ENCODE measurements around the gene PRODH.
"Not testable (repeated sequence)": the region's sequence is repeated elsewhere in the genome, so short reads cannot be mapped to it uniquely, and the experiment has no call there.

The PRODH gene

GRCh38 chr22:18967391-18968010 lies 31.4 kb upstream of the PRODH start:
- peak in 2 of 3 experiments; percentile 10 to 39 for DNase-seq

- DNase-seq = no peak
These were observed 30.7 kb upstream of the PRODH start for GRCh38 chr22:18966748-18967147.

- DNase-seq = peak in 2 of 3 experiments; percentile 0 to 9
These were observed 29.7 kb upstream of the PRODH start for GRCh38 chr22:18965526-18966421.

DNA sequence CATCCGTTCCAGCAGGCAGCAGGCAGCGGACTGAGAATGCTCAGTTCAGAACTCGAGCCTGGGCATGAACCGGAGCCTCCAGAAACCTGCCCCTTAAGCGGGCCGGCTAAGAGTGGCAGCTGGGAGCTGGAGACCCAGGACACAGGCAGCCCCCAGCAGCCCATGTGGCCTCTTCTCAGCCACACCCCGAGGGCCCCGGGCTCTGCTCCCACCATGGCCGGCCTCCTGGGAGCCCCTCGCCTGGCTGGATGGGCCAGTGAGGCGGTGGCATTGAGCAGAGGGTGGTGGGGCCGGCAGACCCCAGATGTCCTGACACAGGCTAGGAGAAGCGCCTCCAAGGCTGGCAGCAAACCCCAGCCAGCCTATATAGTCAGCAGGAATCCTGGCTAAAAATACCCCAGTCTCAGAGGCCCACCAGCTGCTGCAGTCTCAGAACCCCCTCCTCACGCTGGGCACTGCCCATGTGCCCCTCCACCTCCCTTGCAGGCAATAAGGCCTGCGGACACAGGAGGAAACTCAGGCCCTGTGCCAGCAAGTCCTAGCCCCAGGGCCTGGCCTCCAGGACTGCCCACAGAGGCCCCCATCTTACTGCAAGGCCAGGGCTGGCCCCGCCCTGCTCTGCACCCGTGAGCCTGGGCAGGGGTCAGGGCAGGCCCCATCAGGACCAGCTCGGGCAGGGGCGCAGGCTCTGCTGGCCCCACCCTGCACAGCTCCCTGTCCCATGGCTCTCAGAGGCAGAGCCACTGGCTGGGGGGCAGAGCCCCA lies 28.6 kb upstream of the PRODH start:
- not testable (repeated sequence) for DNase-seq

- DNase-seq = not testable (repeated sequence)
These were observed 28.0 kb upstream of the PRODH start for GRCh38 chr22:18964051-18964450.

DNA sequence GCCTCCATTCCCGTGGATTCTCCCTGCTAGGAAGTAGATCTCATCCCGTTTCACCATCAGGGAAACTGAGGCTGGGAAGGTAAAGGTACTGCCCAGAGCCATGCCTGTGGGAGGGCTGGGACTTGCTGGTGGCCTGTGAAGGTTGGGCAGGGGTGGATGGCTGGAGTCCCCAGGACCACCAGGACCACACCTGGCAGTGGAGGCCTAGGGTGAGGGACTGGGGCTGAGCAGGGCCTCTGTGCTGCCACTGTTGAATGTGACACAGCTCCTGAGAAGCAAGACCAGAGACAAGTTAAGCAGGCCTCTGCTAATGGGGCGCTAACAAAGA lies 26.2 kb upstream of the PRODH start:
- DNase-seq = no peak

DNA sequence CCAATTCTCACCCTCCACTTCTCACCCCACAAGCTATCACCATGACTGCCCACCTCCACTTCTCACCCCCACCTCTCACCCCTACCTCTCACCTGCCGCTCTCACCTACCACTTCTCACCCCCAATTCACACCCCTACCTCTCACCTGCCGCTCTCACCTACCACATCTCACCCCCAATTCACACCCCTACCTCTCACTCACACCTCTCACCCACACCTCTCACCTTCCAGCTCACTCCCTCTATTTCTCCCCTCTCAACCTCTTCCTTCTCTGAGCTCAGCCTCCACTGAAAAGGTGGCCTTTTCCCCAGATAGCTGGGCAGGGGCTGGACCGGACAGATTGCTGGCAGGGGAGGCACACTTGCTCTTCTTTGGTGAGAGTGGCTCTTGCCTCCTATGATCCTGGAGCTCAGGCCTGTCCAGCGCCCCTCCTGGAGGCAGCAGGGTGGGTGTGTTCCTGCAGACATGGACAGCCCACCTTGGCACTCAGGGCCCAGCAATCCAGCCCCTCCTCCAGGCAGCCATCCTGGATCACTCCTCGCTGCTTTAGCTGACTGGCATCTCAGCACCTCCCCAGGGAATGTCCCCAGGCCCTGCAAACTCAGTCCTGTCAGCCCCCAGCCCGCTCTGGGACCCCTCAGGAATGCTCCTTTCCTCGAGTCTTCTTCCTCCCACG lies 25.7 kb upstream of the PRODH start:
- DNase-seq = not testable (repeated sequence)

DNA sequence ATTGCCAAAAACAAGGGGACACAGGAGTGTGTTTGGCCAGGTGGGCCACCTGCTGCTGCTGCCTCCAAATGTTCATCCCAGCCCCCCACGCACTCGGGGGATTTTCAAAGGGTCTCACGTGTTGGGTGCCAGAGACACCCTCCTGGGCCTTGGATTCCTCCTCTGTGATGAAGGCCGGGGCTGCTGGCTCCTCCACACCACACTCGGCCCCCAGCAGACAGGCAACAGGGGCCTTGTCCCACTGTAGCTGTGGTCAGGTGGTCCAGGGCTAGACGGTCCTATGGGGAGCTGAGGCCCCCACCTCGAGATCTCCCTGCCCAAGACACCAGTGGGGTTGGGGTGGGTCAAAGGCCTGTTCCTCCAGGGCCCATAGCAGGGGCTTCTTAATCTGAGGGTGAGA lies 25.1 kb upstream of the PRODH start:
- DNase-seq = not testable (repeated sequence)

DNA sequence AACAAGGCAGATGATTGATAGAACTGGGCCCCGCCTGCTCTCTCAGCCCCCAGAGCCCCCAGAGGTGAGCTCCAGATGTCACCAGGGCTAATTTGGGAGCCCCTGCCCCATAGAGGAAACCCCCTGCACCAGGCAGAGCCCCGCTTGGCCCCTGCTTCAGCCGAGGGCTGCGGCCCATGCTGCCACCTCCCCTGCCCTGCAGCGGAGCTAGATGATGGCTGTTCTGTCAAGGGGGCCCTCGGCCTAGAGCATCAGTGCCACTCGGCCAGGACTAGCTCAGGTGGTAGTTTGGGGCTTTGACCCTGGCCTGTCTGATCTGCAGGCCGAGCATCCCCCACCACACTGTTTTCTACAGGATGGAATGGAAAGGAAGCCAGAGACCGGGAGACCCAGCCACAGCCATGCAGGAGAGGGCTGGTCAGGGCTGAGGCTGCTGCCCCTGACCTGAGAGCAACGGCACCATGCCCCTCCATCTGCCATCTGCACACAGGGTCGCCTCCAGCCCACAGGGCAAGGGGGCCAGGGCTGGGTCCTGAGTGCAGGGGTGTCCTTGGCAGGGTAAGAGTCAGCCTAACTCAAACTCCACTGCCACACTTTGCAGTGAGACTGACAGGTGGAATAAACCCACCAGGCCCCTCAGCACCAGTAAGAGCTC lies 24.2 kb upstream of the PRODH start:
- not testable (repeated sequence) for DNase-seq

- not testable (repeated sequence) for DNase-seq
These were observed 23.6 kb upstream of the PRODH start for GRCh38 chr22:18959741-18960140.

GRCh38 chr22:18959266-18959665 lies 23.2 kb upstream of the PRODH start:
- DNase-seq = not testable (repeated sequence)

- not testable (repeated sequence) for DNase-seq
These were observed 22.6 kb upstream of the PRODH start for GRCh38 chr22:18958738-18959137.

- peak in 1 of 3 experiments; percentile 8 for DNase-seq
These were observed 22.2 kb upstream of the PRODH start for GRCh38 chr22:18958321-18958705.

GRCh38 chr22:18957621-18958320 lies 21.7 kb upstream of the PRODH start:
- DNase-seq = not testable (repeated sequence)

GRCh38 chr22:18956956-18957355 lies 20.9 kb upstream of the PRODH start:
- DNase-seq = not testable (repeated sequence)

DNA sequence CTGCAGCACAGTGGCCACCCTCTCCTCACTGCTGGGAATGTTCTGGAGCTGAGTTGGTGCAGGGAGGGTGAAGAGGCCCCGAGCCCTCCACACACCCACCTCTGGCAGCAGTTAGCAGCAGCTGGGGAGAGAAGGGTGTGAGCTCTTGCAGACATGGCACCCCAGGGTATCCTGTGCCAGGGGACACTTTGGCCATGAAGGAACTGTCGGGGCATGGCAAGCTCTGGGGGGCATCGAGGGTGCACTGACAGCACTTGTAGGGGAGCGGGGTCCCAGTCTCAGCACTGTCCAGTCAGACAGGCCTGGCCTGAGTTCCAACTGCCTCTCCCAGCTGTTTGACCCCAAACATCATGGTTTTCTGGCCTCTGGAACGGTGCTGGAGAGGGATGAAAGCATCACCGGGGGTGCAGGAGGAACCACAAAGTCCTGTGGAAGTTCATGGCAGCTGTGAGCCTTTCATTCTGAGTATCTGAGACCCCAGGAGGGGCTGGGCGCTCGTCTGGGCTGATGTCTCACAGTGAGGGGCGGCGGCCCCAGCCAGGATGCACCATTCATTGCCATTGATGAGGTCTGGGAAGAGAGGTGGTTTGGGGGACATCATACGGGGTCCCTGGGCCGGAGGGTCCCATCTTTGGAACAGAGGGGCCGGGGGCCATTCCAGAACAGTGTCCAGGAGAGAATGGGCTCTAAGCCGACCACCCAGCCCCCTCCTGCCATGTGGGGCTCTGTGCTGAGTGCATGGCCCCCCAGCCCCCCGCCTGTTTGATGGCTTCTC lies 20.2 kb upstream of the PRODH start:
- not testable (repeated sequence) for DNase-seq

DNA sequence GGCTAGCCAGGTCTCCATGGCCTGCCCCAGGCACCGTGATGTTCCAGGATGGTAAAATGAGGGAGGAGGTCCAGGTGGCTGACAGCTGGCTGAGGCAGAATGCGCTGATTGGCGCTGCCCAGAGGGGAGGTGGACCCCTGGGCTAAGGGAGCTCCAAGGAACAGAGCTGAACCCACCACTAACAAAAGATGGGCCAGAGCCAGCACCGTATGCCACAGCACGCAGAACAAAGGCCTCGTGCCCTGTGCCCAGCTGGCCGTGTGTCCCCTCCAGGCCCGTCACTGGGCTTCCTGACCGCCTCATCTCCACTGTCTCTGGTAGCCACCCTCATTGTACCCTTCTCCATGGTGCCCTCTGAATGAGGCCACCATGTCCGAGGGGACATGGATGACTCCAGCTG lies 19.6 kb upstream of the PRODH start:
- DNase-seq = no peak

- DNase-seq = no peak
These were observed 19.0 kb upstream of the PRODH start for GRCh38 chr22:18954990-18955571.

GRCh38 chr22:18954303-18954989 lies 18.4 kb upstream of the PRODH start:
- peak; percentile 16 to 55 (median 31) for DNase-seq

- DNase-seq = not testable (repeated sequence)
These were observed 17.0 kb upstream of the PRODH start for GRCh38 chr22:18953128-18953527.
